ENCODE measurements around the gene MCTP2.

DNA sequence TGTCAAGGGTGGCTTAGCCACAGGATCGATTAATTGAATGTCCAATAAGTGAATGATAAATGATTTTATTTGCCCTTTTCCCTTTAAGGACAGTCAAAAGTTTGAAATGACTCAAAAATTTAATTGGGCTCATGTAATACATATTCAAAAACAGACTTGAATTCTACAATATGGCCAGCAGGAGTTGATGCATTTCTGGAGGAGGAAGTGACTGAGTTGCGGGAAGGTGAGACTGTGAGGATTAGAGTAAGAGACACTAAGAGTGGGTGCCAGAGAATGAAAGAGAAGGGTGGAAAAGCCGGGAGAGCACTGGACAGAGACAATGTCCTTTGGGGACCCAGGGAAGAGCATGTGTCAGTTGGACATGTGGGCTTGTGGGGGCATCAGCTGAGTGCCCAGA lies 83.3 kb downstream of the MCTP2 start:
- no peak for TF ChIP-seq POLR2A (IDR thresholded peaks at IDR 0.05; ENCODE audit: low read length)
- TF ChIP-seq GATA1 (IDR thresholded peaks at IDR 0.05; ENCODE audit: low read depth, low read length), result no peak
